Measurements from ENCODE around the gene SIL1.

The SIL1 gene

DNA sequence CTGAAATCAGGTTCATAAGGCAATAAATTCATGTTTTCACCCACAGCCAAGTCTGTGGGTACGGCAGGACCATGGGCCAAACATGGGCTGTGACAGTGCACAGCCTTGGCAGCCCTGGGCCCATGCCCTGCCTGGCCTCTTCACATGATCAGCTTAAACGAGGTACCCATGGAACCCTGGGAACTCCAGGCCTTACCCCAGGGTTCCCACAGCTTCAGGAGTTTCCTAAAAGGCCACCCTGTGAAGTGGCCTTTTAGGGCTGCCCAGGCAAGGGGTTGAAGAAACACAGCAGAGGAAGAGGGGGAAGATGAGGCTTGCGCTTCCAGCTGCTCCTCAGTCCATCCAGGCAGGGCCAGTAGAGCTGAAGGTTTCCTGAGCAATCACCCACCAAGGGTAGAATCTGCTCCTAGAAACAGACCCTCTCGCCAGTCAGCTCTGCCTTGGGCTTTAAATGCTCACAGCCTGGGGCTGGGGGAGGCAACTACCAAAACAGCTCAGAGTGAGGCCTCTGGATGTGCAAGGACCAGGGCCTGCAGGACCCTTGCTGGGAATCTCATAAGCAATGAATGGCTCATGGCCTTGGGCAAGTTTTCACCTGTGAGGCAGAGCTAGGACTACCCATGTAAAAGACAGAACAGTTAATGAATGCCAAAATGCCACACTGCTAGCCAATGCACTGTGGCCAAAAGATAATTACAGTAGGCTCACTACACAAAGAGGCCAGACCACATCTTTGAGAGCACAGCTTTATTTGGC, 243.7 kb downstream of the SIL1 start:
- DNase-seq = no peak

- peak; percentile 75 for DNase-seq
Measured at GRCh38 chr5:138953387-138954256, 244.5 kb downstream of the SIL1 start.

GRCh38 chr5:138952962-138953361, 245.2 kb downstream of the SIL1 start:
- DNase-seq = no peak

DNA sequence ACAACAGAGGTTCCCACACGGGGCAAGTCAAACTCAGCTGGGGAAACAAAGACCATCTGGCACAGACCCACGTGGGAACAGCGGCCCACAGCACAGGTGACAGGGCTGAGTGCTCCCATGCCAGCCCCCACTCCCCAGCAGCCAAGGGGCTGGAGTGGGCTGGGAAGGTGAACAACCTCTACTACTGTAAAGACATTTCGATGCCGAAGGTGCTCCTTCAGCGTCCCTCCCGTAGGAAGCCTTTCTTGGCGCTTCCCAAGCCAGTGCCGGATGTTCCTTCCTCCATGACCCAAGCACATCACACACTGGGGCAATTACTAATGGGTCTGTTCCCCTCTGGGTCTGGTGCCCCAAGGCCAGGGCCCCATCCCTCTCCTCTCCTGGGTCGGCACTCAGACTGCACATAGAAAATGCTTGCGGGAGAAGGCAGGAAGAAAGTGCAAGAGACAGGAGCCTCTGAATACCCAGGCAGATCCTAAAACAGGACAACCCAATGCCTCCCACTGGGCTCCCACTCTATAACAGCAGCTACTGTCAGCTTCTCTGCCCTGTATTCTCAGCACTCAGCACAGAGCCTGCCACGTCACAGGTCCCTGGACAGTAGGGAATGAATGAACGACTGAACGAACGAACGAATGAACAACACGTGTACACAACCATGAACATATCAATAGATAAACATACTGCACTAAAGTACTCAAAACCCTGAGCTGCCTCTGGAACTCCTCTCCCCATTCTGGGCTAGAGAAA, 246.0 kb downstream of the SIL1 start:
- no peak for DNase-seq

GRCh38 chr5:138951091-138951985, 246.8 kb downstream of the SIL1 start:
- no peak for DNase-seq

GRCh38 chr5:138950421-138951031, 247.6 kb downstream of the SIL1 start:
- no peak for DNase-seq

DNA sequence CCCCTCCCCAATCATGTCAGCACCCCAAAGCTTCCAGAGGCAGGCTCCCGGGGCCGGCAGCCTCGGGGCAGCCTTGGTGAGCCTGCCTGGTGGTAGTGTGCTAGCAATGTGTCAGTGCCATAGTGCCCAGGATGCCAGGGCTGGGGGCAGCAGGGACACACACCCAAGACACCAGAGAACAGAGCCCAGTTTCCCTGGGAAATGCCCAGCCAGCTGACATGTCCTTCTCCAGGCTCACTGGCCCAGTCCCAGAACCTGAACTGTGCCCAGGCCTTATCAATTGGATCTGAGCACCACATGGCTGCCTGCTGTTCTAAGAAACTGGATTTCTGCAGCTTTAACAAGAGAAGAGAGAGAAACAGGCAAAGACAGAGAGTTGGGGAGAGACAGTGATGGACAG, 248.2 kb downstream of the SIL1 start:
- DNase-seq = no peak

DNA sequence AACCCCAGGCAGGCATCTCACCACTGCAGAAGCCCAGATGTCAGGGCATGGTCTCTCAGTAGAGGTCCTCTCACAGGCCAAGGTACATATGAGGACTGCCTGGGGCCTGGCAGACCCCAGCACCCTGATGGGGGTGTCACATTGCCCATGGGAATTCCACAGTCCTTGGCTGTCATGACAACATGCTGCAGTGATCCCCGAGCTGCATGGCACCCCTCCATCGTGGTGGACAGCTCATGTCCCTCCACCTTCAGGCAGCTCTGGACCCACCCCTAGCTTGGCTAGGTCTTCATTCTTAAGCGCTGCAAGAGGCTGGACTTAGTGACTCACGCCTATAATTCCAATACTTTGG, 249.0 kb downstream of the SIL1 start:
- no peak for DNase-seq

- DNase-seq = no peak
Measured at GRCh38 chr5:138948471-138949222, 249.5 kb downstream of the SIL1 start.

- DNase-seq = no peak
Measured at GRCh38 chr5:138947780-138948179, 250.4 kb downstream of the SIL1 start.

GRCh38 chr5:138946831-138947560, 251.2 kb downstream of the SIL1 start:
- DNase-seq = no peak

DNA sequence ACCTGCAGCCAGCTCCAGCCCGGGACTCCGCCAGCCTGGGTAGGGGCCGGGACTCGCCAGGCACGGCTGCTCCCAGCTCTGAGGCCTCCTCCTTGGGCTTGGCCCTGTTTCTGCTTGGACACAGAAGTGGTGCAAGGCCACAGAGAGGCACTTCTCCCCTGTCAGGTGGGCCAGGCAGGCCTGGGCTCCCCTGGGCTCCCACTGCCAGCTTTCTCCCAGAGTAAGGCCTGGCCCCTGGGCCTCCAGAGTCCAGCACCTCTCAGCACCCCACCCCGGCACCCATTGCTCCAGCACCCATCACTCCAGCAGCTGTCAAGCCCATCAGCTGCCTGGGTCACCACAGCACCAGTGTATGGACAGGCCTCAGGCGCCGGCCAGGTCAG, 251.9 kb downstream of the SIL1 start:
- no peak for DNase-seq

- no peak for DNase-seq
Measured at GRCh38 chr5:138945421-138946240, 252.5 kb downstream of the SIL1 start.

DNA sequence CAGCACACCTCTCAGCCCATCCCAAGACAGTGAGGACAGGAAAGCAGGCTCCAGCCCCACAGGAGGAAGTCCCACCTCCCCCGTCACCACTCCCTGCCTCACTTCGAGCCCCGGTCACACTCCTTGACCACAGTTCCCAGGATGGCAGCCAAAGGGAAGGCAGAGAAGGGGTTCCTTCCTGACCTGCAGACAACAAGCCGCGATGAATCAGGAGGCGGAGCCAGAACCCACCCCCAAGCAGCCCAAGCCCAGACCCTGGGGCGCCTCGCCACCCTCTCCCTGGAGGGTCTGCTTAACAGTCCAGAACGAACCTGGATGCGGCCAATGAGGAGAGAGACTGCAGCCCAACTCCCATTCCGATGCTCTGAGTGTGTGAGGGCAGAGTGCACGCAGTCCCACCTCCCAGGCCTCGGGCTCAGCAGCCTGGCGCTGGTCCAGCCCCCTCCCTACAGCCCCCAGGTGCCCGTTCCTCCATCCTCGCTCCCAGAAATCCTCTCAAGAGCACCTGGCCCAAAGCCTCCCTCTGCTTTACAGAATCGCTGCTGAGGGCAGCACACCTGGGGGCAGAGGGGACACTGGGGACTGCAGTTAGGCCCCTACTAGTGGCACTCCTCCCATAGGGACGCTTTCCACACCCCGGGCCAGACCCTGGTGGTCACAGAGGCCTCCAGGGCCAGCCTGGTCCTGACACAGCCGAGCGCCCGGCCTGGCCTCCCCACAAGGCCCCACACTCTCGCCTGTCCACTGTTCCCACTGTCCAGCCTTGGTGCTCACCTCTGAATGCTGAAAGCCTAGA, 253.4 kb downstream of the SIL1 start:
- no peak for DNase-seq

DNA sequence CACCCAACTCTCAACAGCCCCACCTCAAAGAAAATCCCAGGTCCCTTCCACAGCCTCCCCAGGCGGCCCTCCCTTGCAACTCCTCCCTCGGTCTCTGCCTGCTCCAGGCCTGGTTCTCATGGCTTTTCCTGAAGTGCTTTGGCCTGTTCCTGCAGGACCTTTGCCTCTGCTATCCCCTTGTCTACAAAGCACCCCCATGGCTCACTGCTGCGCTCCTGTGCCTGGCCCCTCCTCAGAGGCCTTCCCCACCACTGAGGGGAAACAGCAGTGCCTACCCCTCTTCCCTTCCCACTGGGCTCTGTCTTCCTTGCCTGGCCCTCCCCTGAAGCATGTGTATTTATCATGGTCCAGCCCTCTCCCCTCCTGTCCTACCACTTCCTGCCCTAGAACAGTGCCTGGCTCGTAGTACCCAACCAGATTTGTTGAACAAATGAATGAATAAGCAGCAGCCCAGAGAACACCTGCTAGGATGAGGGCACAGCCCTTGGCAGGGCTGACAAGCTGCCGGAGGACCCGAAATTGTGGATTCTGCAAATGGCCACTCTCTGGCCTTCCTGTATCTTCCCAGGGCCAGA, 254.5 kb downstream of the SIL1 start:
- no peak for DNase-seq

- no peak for DNase-seq
Measured at GRCh38 chr5:138942861-138943260, 255.3 kb downstream of the SIL1 start.

GRCh38 chr5:138942066-138942465, 256.1 kb downstream of the SIL1 start:
- no peak for DNase-seq

- DNase-seq = no peak
Measured at GRCh38 chr5:138938526-138938925, 259.6 kb downstream of the SIL1 start.
